IPS-15b (cell line): ENCODE results near the gene ITGA6.

Source experiments
- H3K27me3 ChIP-seq: one replicate; pipeline ENCODE4 v1.6.1; 2013; ENCODE audit warnings: low read length; ENCODE audit not compliant: control insufficient read depth, insufficient read depth
- H3K36me3 ChIP-seq: one replicate; pipeline ENCODE4 v1.6.1; 2013; ENCODE audit warnings: low read length; ENCODE audit not compliant: control insufficient read depth, insufficient read depth
- H3K4me1 ChIP-seq: one replicate; pipeline ENCODE4 v1.6.1; 2013; ENCODE audit warnings: mild to moderate bottlenecking, low read length; ENCODE audit not compliant: control insufficient read depth, insufficient read depth
- H3K4me3 ChIP-seq: one replicate; pipeline ENCODE4 v1.5.1; 2013; ENCODE audit warnings: low read depth, low read length
- H3K9ac ChIP-seq: one replicate; pipeline ENCODE4 v1.6.1; 2013; ENCODE audit warnings: low read depth, mild to moderate bottlenecking, low read length
- H3K9me3 ChIP-seq: one replicate; pipeline ENCODE4 v1.6.1; 2013; ENCODE audit warnings: mild to moderate bottlenecking, low read length; ENCODE audit not compliant: control insufficient read depth, insufficient read depth

The ITGA6 gene

DNA sequence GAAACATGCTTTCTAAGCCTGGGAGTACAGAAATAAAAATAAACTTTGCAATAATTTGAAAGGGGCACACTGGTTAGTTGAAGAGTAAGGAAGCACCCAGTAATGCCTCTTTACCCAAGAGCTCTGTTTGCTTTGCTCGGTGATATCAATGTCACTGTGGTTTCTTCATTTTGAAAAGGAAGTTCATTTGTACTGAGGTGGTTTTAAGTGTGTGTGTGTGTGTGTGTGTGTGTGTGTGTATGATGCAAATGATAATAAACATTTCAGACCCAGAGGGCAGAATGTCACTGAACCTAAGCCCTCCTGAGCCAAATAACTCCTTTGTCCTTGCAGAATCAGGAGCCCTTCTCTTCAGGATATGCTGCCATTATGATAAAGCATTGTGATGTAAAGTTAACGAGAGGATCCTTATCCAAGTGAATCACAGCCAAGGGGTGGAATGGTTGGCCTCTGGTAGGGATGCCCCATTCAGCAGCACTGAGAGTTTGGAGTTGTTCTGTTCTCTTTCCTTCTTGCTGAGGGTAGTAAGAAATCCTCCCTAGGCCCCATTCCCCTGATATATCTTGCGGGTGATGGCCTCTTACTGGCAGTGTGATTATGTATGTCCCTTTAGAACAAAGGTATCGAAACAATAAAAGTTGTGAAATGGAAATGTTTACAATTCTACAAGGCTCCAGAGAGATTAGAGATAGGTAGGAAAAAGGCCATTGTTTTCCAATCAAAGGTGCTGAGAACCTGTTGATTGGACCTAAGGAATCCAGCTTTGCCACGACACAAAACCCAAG, 7.6 kb downstream of the ITGA6 start:
- H3K4me3 ChIP-seq = no peak overlapping the region
- H3K4me1 ChIP-seq = peaks cover 59% of the 10 kb centered on the region
- no peak overlapping the region for H3K9ac ChIP-seq
- H3K27me3 ChIP-seq = no peaks in the 10 kb centered on the region
- H3K9me3 ChIP-seq = no peaks in the 10 kb centered on the region
- H3K36me3 ChIP-seq = no peaks in the 10 kb centered on the region

DNA sequence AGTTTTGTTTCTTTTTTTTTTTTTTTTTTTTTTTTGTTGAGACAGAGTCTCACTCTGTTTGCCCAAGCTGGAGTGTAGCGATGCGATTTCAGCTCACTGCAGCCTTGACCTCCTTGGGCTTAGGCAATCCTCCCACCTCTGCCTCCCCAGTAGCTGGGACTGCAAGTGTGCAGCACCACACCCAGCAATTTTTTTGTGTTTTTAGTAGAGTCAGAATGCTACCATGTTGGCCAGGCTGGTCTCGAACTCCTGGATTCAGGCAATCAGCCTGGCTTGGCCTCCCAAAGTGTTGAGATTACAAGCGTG, 8.2 kb downstream of the ITGA6 start:
- no peaks in the 10 kb centered on the region for H3K9me3 ChIP-seq

GRCh38 chr2:172436889-172437288, 9.5 kb downstream of the ITGA6 start:
- no peaks in the 10 kb centered on the region for H3K36me3 ChIP-seq
- H3K27me3 ChIP-seq = no peaks in the 10 kb centered on the region
- no peaks in the 10 kb centered on the region for H3K9me3 ChIP-seq
- no peak overlapping the region for H3K9ac ChIP-seq
- no peak overlapping the region for H3K4me3 ChIP-seq
- peaks cover 69% of the 10 kb centered on the region for H3K4me1 ChIP-seq

More for the DNA sequence above, 8.2 kb downstream of the ITGA6 start:
- Histone ChIP-seq H3K27me3 (no peaks in the 10 kb centered on the region), H3K4me1 (peaks cover 59% of the 10 kb centered on the region), H3K4me3 (no peak overlapping the region), H3K36me3 (no peaks in the 10 kb centered on the region), H3K9ac (no peak overlapping the region)

- Histone ChIP-seq H3K9ac (no peak overlapping the region), H3K9me3 (no peaks in the 10 kb centered on the region), H3K4me3 (no peak overlapping the region), H3K27me3 (no peaks in the 10 kb centered on the region), H3K4me1 (peaks cover 70% of the 10 kb centered on the region), H3K36me3 (no peaks in the 10 kb centered on the region)
Measured at GRCh38 chr2:172437419-172438341, 10.3 kb downstream of the ITGA6 start.

DNA sequence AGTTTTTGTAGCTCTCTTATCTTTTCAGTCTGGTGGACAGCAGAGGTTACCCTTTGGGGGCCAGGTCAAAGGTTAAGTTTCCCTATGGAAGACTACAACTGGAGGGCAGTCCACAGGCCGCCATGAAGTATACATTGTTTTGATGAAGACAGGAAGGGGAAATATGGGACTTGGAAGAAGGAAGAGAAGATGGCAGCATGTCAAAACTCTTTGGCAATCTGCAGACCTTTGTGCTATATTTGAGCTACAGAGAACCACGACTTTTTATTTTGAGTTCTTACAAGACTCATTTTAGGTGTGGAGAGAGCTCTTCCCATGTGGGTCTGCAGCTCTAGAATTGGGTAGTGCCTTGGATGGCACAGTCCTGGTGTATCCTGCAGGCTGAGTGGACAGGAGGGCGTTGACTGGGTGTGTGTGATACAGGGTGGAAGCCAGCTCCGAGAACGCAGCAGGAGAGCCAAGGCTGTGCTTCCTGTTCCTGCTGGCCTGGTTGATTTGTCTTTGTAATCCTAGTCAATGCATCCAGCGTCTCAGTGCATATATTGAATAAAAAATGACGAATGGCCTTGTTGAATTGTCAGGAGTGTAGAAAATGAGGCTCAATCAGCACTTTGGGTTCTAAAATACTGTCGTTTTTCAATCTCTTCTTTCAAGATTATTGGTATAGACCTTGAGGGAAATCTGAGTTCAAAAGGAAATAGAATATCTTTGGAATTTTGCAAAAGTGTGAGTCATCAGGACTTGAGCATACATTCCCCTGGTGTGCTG, 11.5 kb downstream of the ITGA6 start:
- Histone ChIP-seq H3K36me3 (no peaks in the 10 kb centered on the region), H3K4me1 (peaks cover 64% of the 10 kb centered on the region), H3K9me3 (no peaks in the 10 kb centered on the region), H3K9ac (no peak overlapping the region), H3K27me3 (no peaks in the 10 kb centered on the region), H3K4me3 (no peak overlapping the region)

DNA sequence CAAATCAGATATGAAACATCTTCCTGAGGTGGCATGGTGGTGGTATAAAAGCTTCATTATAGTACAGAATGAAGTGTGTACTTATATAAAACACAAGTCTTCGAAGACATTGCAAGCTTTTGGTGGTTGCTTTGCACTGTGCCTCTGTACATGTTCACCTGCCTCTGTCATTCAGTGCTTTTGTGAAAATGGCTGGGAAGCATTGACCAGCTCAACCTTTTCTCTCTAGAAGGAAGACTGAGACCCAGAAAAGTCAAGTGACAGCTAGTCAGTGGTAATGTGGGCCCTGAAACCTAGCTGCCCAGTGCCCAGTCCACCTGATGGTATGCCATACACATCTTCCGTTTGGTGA, 12.1 kb downstream of the ITGA6 start:
- no peaks in the 10 kb centered on the region for H3K36me3 ChIP-seq
- H3K4me3 ChIP-seq = no peak overlapping the region
- no peaks in the 10 kb centered on the region for H3K27me3 ChIP-seq
- H3K9ac ChIP-seq = no peak overlapping the region
- H3K9me3 ChIP-seq = no peaks in the 10 kb centered on the region
- H3K4me1 ChIP-seq = peaks cover 60% of the 10 kb centered on the region

DNA sequence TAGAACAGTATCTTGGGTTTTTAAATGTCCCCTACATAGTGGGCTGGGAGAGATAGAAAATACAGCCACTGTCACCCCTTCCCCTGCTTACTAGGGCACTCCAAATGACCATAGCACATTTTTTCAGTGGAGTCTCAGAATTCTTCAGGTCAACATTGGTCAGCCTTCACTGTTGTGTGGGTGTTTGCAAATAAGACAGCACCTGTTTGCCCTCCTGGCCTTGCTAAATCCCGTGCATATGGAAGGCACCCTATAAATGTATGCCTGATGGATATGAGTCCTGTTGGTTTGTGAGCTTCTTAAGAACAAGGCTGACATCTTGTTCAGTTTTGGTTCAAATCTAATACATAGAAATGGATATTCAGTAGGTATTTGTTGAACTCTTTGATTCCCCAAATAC, 12.5 kb downstream of the ITGA6 start:
- H3K36me3 ChIP-seq = no peaks in the 10 kb centered on the region
- no peaks in the 10 kb centered on the region for H3K27me3 ChIP-seq
- peaks cover 56% of the 10 kb centered on the region for H3K4me1 ChIP-seq
- H3K9ac ChIP-seq = no peak overlapping the region
- no peak overlapping the region for H3K4me3 ChIP-seq
- no peaks in the 10 kb centered on the region for H3K9me3 ChIP-seq

DNA sequence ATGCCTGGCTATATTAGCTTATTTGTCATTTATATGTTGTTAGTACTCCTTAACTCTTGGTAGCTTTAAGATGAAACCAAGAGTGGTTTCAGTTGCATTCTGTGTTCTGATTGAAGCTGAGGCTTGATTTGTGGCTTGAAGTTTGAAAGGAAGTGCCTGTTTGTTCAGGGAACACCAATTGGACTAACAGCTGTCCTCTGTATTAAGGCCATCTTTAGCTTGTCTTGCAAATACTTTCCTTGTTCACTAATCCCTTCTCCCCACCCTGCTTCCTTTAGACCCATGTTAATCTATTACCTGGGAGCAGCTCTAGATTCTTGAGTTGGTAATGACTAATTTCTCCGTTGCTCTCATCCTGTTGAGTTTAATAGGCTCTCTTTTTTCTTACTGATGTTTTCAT, 13.4 kb downstream of the ITGA6 start:
- Histone ChIP-seq H3K9ac (no peak overlapping the region), H3K36me3 (no peaks in the 10 kb centered on the region), H3K4me3 (no peak overlapping the region), H3K9me3 (no peaks in the 10 kb centered on the region), H3K27me3 (no peaks in the 10 kb centered on the region), H3K4me1 (peaks cover 48% of the 10 kb centered on the region)

- Histone ChIP-seq H3K4me3 (no peak overlapping the region), H3K9ac (no peak overlapping the region), H3K9me3 (no peaks in the 10 kb centered on the region), H3K27me3 (no peaks in the 10 kb centered on the region), H3K4me1 (peaks cover 37% of the 10 kb centered on the region), H3K36me3 (no peaks in the 10 kb centered on the region)
Measured at GRCh38 chr2:172442072-172442895, 14.9 kb downstream of the ITGA6 start.

DNA sequence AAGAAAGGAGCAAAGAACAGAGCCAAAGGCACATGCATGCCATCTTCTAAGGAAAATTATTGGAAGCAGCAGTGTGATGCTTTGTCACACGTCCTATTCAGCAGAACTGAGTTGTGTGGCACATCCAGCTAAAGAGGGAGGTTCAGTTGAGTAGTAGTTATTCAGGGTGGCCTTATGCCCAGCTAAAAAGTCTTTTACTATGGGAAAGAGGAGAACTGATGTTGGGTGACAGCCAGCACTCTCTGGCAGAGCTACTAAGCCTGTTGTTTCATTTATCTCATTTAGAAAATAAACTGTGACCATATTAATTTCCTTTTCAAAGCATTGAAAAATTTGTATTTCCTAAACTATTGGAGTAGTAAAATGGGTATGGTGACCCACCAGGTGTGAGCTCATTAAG, 18.5 kb downstream of the ITGA6 start:
- H3K4me3 ChIP-seq = no peak overlapping the region
- H3K4me1 ChIP-seq = peaks cover 19% of the 10 kb centered on the region
- H3K9me3 ChIP-seq = no peaks in the 10 kb centered on the region
- no peaks in the 10 kb centered on the region for H3K27me3 ChIP-seq
- no peak overlapping the region for H3K9ac ChIP-seq
- no peaks in the 10 kb centered on the region for H3K36me3 ChIP-seq

DNA sequence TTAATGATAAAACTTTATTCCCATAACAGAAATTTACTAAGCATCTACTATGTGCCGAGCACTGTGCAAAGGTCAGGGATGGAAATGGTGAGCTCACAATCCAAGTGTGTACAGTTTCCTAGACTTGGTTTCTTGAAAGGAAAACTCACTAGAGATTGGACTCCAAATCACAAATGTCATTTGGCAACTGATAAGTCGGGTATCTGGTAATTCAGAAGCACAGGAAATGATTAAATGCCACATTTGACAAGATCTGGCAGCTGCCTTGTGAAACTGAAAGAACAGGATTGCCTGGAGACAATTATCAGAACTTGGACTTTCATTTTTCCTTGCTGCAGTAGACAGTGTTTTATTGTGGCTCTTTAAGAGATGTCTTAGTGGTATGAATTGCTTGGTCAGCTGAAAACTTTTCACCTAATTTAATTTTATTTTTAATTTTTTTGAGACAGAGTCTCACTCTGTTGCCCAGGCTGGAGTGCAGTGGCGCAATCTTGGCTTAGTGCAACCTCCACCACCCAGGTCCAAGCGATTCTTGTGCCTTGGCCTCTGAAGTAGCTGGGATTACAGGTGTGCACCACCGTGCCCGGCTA, 19.2 kb downstream of the ITGA6 start:
- Histone ChIP-seq H3K4me1 (peaks cover 14% of the 10 kb centered on the region), H3K9me3 (no peaks in the 10 kb centered on the region), H3K27me3 (no peaks in the 10 kb centered on the region), H3K4me3 (no peak overlapping the region), H3K36me3 (no peaks in the 10 kb centered on the region), H3K9ac (no peak overlapping the region)
